ENCODE results near the gene SLC22A16. TPM values are rescaled to one million over a fixed set of nuclear protein-coding genes. Genes with fewer than 3 reads are reported as not detected.
"Not testable (repeated sequence)": the region's sequence is repeated elsewhere in the genome, so short reads cannot be mapped to it uniquely, and the experiment has no call there.

SLC22A16 gene
- total and polyA plus RNA-seq, 7 donors: 0.14 to 0.36 (median 0.20) TPM; not detected in 4

DNA sequence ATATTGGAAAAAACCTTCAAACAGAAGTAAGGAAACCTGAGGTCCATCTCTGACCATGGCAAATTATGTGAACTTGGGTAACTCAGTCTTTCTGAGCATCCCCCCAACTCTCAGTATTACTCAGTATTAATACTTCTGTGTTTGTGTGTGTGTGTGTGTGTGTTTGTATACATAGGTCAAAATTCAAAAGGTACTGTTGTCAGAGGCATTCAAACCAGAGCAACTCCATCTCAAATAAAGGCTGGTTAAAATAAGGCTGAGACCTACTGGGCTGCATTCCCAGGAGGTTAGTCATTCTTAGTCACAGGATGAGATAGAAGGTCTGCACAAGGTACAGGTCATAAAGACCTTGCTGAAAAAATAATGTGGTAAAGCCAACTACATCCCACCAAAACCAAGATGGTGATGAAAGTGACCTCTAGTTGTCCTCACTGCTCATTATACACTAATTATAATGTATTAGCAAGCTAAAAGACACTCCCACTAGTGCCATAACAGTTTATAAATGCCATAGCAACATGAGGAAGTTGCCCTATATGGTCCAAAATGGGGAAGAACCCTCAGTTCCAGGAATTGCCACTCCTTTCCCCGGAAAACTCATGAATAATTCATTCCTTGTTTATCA lies 33.3 kb upstream of the SLC22A16 start:
- no peak overlapping the region for H3K27ac ChIP-seq
- no peak for DNase-seq
- intact Hi-C loops (cut with DNase I): no loop called here
- no peak overlapping the region for H3K4me3 ChIP-seq
- TF ChIP-seq POLR2AphosphoS5 (IDR thresholded peaks at IDR 0.05): no peak
- no peak for TF ChIP-seq EP300 (IDR thresholded peaks at IDR 0.05)
- TF ChIP-seq POLR2A (IDR thresholded peaks at IDR 0.05): no peak
- TF ChIP-seq, protein P1, sequence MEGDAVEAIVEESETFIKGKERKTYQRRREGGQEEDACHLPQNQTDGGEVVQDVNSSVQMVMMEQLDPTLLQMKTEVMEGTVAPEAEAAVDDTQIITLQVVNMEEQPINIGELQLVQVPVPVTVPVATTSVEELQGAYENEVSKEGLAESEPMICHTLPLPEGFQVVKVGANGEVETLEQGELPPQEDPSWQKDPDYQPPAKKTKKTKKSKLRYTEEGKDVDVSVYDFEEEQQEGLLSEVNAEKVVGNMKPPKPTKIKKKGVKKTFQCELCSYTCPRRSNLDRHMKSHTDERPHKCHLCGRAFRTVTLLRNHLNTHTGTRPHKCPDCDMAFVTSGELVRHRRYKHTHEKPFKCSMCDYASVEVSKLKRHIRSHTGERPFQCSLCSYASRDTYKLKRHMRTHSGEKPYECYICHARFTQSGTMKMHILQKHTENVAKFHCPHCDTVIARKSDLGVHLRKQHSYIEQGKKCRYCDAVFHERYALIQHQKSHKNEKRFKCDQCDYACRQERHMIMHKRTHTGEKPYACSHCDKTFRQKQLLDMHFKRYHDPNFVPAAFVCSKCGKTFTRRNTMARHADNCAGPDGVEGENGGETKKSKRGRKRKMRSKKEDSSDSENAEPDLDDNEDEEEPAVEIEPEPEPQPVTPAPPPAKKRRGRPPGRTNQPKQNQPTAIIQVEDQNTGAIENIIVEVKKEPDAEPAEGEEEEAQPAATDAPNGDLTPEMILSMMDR (IDR thresholded peaks at IDR 0.05): no peak
- no peaks in the 10 kb centered on the region for H3K9me3 ChIP-seq
- H3K27me3 ChIP-seq: no peaks in the 10 kb centered on the region
- no peaks in the 10 kb centered on the region for H3K36me3 ChIP-seq
- 68 to 73% methylated on average over 1 of the region's 1 CpG for whole genome bisulfite sequencing, 2 donors
- no peaks in the 10 kb centered on the region for H3K4me1 ChIP-seq

DNA sequence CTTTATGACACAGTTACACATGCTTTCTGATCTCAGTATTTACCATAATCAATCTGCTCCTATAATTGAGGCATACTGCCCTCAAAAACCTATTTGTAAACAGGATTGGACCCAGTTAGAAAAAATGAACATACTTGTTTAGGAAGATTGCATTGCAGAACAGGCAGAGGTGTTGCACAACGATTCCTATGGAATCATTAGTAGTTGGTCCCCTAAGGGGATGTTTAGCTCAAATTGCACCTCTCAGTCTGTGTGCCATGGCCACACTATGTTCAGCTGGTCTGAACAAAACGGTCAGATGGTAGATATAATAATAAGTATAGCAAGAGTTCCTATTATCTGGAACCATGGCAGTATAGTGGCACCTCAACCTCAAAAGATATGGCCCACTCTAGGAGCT lies 28.5 kb upstream of the SLC22A16 start:
- H3K4me1 ChIP-seq; H3K27me3 ChIP-seq; intact Hi-C loops (cut with DNase I); H3K9me3 ChIP-seq; H3K36me3 ChIP-seq; DNase-seq; H3K27ac ChIP-seq; H3K4me3 ChIP-seq: not testable (repeated sequence)
- WGBS, 2 donors: 83 to 84% methylated on average over 2 of the region's 2 CpGs

DNA sequence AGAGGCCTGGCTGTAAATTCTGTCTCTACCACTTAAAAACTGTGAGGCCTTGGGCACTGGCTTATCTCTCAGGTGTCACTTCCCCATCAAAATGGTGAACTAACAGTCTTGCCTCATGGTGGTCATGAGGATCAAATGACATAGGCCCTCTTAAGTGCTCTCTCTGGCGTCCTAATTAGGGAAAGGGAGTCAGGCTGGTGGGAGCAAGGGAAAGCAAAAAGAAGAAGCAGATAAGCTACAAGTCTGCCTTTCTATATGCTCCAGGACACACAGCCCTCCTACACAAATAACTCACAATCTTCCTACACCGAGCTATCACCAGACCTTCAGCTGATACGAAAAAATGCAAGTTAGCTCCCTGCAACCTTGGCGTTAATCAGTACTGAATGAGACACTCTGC lies 19.5 kb upstream of the SLC22A16 start:
- TF ChIP-seq, protein P1 (IDR thresholded peaks at IDR 0.05): no peak
- TF ChIP-seq POLR2A (IDR thresholded peaks at IDR 0.05): no peak
- no peaks in the 10 kb centered on the region for H3K9me3 ChIP-seq
- WGBS, 2 donors: 88 to 93% methylated on average over 4 of the region's 4 CpGs
- no peaks in the 10 kb centered on the region for H3K36me3 ChIP-seq
- H3K27ac ChIP-seq: no peak overlapping the region
- no peaks in the 10 kb centered on the region for H3K27me3 ChIP-seq
- intact Hi-C loops (cut with DNase I): no loop called here
- H3K4me1 ChIP-seq: no peaks in the 10 kb centered on the region
- no peak overlapping the region for H3K4me3 ChIP-seq
- DNase-seq: no peak

DNA sequence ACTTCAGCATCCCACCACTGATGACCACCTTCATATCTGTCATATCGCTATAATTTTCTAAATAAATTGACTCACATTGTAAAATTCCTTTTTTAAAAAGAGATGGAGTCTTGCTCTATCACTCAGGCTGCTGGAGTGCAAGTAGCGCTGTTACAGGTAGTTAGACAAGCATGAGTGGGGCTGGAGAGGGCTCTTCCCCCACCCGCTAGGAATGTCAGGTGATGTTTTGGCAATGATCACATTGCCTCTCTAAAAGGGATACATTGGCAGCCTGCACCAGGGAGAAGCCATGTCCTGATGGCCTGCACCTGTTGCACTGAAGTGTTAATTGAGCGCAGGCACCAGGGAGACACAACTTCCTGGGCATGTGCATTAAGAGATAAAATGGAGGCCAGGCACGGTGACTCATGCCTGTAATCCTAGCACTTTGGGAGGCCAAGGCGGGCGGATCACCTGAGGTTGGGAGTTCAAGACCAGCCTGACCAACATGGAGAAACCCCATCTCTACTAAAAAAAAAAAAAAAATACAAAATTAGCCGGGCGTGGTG lies 16.9 kb upstream of the SLC22A16 start:
- no peak overlapping the region for H3K27ac ChIP-seq
- H3K4me1 ChIP-seq: no peaks in the 10 kb centered on the region
- H3K4me3 ChIP-seq: no peak overlapping the region
- H3K36me3 ChIP-seq: no peaks in the 10 kb centered on the region
- intact Hi-C loops (cut with DNase I): no loop called here
- no peaks in the 10 kb centered on the region for H3K27me3 ChIP-seq
- H3K9me3 ChIP-seq: no peaks in the 10 kb centered on the region
- TF ChIP-seq POLR2AphosphoS5 (IDR thresholded peaks at IDR 0.05) (no peak), EP300 (IDR thresholded peaks at IDR 0.05) (no peak), POLR2A (IDR thresholded peaks at IDR 0.05) (no peak)
- TF ChIP-seq, protein P1 (IDR thresholded peaks at IDR 0.05): no peak
- WGBS, 2 donors: 94% methylated on average over 9 of the region's 9 CpGs
- no peak for DNase-seq

DNA sequence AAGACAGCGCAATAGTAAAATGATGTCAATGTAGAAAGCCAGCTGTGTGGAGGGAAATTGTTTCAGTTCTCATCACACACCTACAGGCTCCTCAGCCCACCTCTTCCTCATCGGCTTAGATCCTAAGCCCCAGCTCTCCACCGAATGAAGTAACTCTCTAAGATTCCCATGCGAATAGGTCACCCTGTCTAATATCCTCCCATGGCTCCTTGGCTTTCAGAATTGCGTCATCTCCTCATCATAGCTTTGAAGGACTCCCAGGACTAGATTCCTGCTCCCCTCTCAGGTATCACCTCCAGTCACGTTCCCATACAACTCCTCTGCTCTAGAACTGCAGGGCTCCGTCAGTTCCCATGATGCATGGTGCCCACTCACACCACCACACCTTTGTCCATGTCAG lies 16.2 kb upstream of the SLC22A16 start:
- Histone ChIP-seq H3K27ac (no peak overlapping the region), H3K9me3 (no peaks in the 10 kb centered on the region), H3K27me3 (no peaks in the 10 kb centered on the region), H3K36me3 (no peaks in the 10 kb centered on the region), H3K4me3 (no peak overlapping the region), H3K4me1 (no peaks in the 10 kb centered on the region)
- WGBS, 2 donors: 81 to 93% methylated on average over 7 of the region's 7 CpGs
- intact Hi-C loops (cut with DNase I): no loop called here
- TF ChIP-seq, protein P1 (IDR thresholded peaks at IDR 0.05): no peak
- no peak for TF ChIP-seq POLR2AphosphoS5 (IDR thresholded peaks at IDR 0.05)
- no peak for TF ChIP-seq EP300 (IDR thresholded peaks at IDR 0.05)
- no peak for TF ChIP-seq POLR2A (IDR thresholded peaks at IDR 0.05)
- no peak for DNase-seq
